Ishikawa (cell line): ENCODE results near the gene CWC22.

Experiments used
- EP300 ChIP-seq: IDR thresholded peaks from 2 replicates; pipeline ENCODE4 v1.6.1; 2012; ENCODE audit warnings: borderline replicate concordance
- YY1 ChIP-seq: IDR thresholded peaks from 2 replicates; pipeline ENCODE4 v1.6.1; 2012; ENCODE audit warnings: low read depth
- TF ChIP-seq, protein P1 (sequence below): IDR thresholded peaks from 2 replicates; pipeline ENCODE4 v1.6.1; 2012

DNA sequence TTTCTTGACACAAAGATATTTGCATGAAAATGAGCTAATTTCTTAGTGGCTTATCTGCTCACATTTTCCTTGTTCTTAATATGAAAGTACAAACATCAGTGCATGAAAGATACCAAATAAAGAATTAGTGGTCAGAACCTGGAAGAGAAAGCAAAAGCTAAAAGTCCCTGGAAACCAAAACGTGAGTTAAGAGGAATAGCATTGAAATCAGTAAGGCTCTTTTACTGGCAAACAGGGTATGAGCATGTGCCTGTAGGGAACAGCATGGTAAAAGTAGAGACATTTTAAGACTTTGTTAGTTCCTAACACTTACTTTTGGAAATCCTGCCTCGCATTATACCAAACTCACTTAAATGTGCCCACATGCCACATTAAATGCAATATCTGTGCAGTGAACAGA is 31.9 kb upstream of the CWC22 start:
- TF ChIP-seq YY1 (no peak), EP300 (no peak)
- TF ChIP-seq, protein P1, sequence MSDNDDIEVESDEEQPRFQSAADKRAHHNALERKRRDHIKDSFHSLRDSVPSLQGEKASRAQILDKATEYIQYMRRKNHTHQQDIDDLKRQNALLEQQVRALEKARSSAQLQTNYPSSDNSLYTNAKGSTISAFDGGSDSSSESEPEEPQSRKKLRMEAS: no peak
